DLD1 (cell line): ENCODE measurements around the gene PPP2R5A.

ENCODE experiments used
- in situ Hi-C: cut with HindIII; loops from 2 replicates; pipeline ENCODE4 v1.10.0; 2017; ENCODE audit warnings: low sequenced_read_pairs

The PPP2R5A gene

GRCh38 chr1:212401838-212402582 is 116.8 kb downstream of the PPP2R5A start:
- in situ Hi-C loops, result no loop called here

- in situ Hi-C loops, result no loop called here
These were observed 117.6 kb downstream of the PPP2R5A start for GRCh38 chr1:212402666-212403321.

GRCh38 chr1:212410231-212410820 is 125.1 kb downstream of the PPP2R5A start:
- in situ Hi-C loops, result no loop called here
